Kidney (tissue), 14 donors: ENCODE data around the gene CT45A10. TPM values are rescaled to one million over a fixed set of nuclear protein-coding genes. Genes with fewer than 3 reads are reported as not detected.
"Not testable (repeated sequence)": the region's sequence is repeated elsewhere in the genome, so short reads cannot be mapped to it uniquely, and the experiment has no call there.

Experiments used
- DNase-seq, 5 donors: peaks; one replicate each; pipeline ENCODE4 v3.0.0-alpha.2; 2013 to 2020
- FAIRE-seq: peaks from 2 replicates; lab custom pipeline; 2012; peaks lifted over from hg19 to GRCh38; lab: Jason Lieb, UNC
- H3K27ac ChIP-seq, 2 donors: one replicate each; pipeline ENCODE4 v1.7.0; 2013; ENCODE audit warnings: low read depth in 2 of 2, low read length in 2 of 2, inconsistent platforms in 1 of 2
- H3K27me3 ChIP-seq: one replicate; pipeline ENCODE4 v1.7.1; 2013; ENCODE audit warnings: low read length, inconsistent platforms; ENCODE audit not compliant: control insufficient read depth, insufficient read depth
- H3K36me3 ChIP-seq, 3 donors: one replicate each; pipeline versions ENCODE4 v1.7.0 to v1.7.1; 2013; ENCODE audit warnings: low read length in 3 of 3, control low read depth in 1 of 3, inconsistent platforms in 1 of 3; ENCODE audit not compliant: insufficient read depth in 3 of 3, control insufficient read depth in 2 of 3
- H3K4me1 ChIP-seq, 3 donors: one replicate each; pipeline versions ENCODE4 v1.7.0 to v1.7.1; 2013; ENCODE audit warnings: low read length in 3 of 3, inconsistent platforms in 1 of 3, low read depth in 1 of 3; ENCODE audit not compliant: control insufficient read depth in 2 of 3, insufficient read depth in 2 of 3
- H3K4me3 ChIP-seq, 3 donors: one replicate each; pipeline versions ENCODE4 v1.7.0 to v1.8.1; 2013; ENCODE audit warnings: low read length in 3 of 3, control low read depth in 1 of 3, inconsistent platforms in 1 of 3
- H3K9ac ChIP-seq, 3 donors: one replicate each; pipeline versions ENCODE4 v1.7.0 to v1.7.1; 2013; ENCODE audit warnings: low read length in 3 of 3, control low read depth in 1 of 3, inconsistent platforms in 1 of 3
- H3K9me3 ChIP-seq, 3 donors: one replicate each; pipeline versions ENCODE4 v1.7.0 to v1.7.1; 2013; ENCODE audit warnings: low read length in 3 of 3, control low read depth in 1 of 3, inconsistent platforms in 1 of 3; ENCODE audit not compliant: control insufficient read depth in 2 of 3, insufficient read depth in 1 of 3
- intact Hi-C: fragments of 100-400 bp; cut with DNase I; formaldehyde crosslinking; loops from one replicate; pipeline ENCODE4 v1.11.1; 2022
- polyA plus RNA-seq: library from polyadenylated mRNA; stranded (reverse); fragments of 350-450 nt; fragmentation: Illumina TruSeq; extraction: RNeasy Lipid Tissue Mini Kit (QIAGEN cat#74804); gene quantifications from one replicate; pipeline ENCODE4 v1.2.3, GENCODE V29; 2014; ENCODE audit warnings: low read depth, low replicate concordance; ENCODE audit not compliant: insufficient read depth
- total RNA-seq: library from RNA; stranded (reverse); fragmentation: NEBNext Ultra II Directional; extraction: Animal tissue kit (Norgen Biotek cat#: 25700); gene quantifications from one replicate; pipeline ENCODE4 v1.2.1, GENCODE V29; 2021
- TF ChIP-seq, protein P1 (sequence below): IDR thresholded peaks from 3 replicates; pipeline ENCODE4 v1.5.1; 2012; ENCODE audit warnings: mild to moderate bottlenecking, moderate library complexity, borderline replicate concordance; ENCODE audit not compliant: insufficient read depth; ENCODE audit errors: extremely low read depth
- donor health status: control.
- donor health status: control.
- donor health status: control.
- donor health status: control.
- donor health status: control.
- donor health status: DM: yes; HTN: yes; CAD: no.
- donor health status: Normal renal cell carcinoma (clear cell type).

The CT45A10 gene
- total and polyA plus RNA-seq, 2 donors from 2014 or later = not detected

- DNase-seq = no peak
- no peaks in the 10 kb centered on the region for H3K27me3 ChIP-seq
- no peak for FAIRE-seq
- no peaks in the 10 kb centered on the region for H3K36me3 ChIP-seq
- H3K4me1 ChIP-seq = no peaks in the 10 kb centered on the region
- H3K9me3 ChIP-seq = no peaks in the 10 kb centered on the region
- intact Hi-C loops = no loop called here
- no peak overlapping the region for H3K27ac ChIP-seq
- no peak overlapping the region for H3K9ac ChIP-seq
- H3K4me3 ChIP-seq = no peak overlapping the region
- TF ChIP-seq, protein P1, sequence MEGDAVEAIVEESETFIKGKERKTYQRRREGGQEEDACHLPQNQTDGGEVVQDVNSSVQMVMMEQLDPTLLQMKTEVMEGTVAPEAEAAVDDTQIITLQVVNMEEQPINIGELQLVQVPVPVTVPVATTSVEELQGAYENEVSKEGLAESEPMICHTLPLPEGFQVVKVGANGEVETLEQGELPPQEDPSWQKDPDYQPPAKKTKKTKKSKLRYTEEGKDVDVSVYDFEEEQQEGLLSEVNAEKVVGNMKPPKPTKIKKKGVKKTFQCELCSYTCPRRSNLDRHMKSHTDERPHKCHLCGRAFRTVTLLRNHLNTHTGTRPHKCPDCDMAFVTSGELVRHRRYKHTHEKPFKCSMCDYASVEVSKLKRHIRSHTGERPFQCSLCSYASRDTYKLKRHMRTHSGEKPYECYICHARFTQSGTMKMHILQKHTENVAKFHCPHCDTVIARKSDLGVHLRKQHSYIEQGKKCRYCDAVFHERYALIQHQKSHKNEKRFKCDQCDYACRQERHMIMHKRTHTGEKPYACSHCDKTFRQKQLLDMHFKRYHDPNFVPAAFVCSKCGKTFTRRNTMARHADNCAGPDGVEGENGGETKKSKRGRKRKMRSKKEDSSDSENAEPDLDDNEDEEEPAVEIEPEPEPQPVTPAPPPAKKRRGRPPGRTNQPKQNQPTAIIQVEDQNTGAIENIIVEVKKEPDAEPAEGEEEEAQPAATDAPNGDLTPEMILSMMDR = no peak
Observed at GRCh38 chrX:135923353-135923752, 30.1 kb upstream of the CT45A10 start.

GRCh38 chrX:135920516-135920915 is 27.3 kb upstream of the CT45A10 start:
- H3K9ac ChIP-seq, H3K27ac ChIP-seq, H3K4me3 ChIP-seq, DNase-seq, H3K9me3 ChIP-seq, H3K36me3 ChIP-seq, H3K27me3 ChIP-seq, FAIRE-seq, H3K4me1 ChIP-seq, intact Hi-C loops: not testable (repeated sequence)

DNA sequence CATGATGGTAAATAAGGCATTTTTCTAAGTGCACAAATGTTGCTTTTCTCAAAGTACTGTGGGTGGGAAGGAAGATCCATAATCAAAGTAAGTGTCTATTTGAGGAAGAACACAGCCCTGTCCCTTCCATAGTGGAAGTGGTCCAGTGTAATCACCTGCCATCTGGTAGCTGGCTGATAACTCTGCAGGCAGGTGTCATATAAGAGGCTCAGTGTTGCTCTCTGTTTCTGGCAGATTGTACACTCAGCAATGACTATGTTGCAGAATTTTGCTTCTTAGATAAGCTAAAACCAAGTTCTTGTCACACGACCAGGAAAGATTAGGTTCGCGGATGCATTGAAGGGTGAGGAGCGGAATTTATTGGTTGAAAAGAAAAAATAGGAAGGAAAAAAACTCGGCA is 21.2 kb upstream of the CT45A10 start:
- H3K27me3 ChIP-seq = no peaks in the 10 kb centered on the region
- no peak overlapping the region for H3K27ac ChIP-seq
- FAIRE-seq (no peak), DNase-seq (no peak)
- H3K4me1 ChIP-seq = no peaks in the 10 kb centered on the region
- H3K9me3 ChIP-seq = no peaks in the 10 kb centered on the region
- no peak overlapping the region for H3K9ac ChIP-seq
- TF ChIP-seq, protein P1 = no peak
- intact Hi-C loops = no loop called here
- H3K4me3 ChIP-seq = no peak overlapping the region
- no peaks in the 10 kb centered on the region for H3K36me3 ChIP-seq

- Histone ChIP-seq H3K27me3 (no peaks in the 10 kb centered on the region), H3K27ac (no peak overlapping the region), H3K9ac (no peak overlapping the region), H3K4me3 (no peak overlapping the region), H3K36me3 (no peaks in the 10 kb centered on the region), H3K4me1 (no peaks in the 10 kb centered on the region), H3K9me3 (no peaks in the 10 kb centered on the region)
- intact Hi-C loops = no loop called here
- TF ChIP-seq, protein P1 = no peak
- FAIRE-seq (no peak), DNase-seq (no peak)
Observed at GRCh38 chrX:135910251-135910650, 17.0 kb upstream of the CT45A10 start.
